HG03520 (cell line): ENCODE measurements around the gene HAPSTR1.

Experiments used
- ATAC-seq: cut with Tn5 transposase; IDR thresholded peaks from one replicate; pipeline ENCODE4 v1.9.1; 2021; ENCODE audit warnings: mild to moderate bottlenecking, moderate library complexity; ENCODE audit not compliant: unreplicated experiment

HAPSTR1 gene

GRCh38 chr16:9095656-9096397 lies 4.4 kb downstream of the HAPSTR1 start:
- no peak for ATAC-seq

- ATAC-seq = no peak
These were observed 5.0 kb downstream of the HAPSTR1 start for GRCh38 chr16:9096416-9096952.

- ATAC-seq = no peak
These were observed 6.1 kb downstream of the HAPSTR1 start for GRCh38 chr16:9097266-9098219.

- ATAC-seq = no peak
These were observed 7.1 kb downstream of the HAPSTR1 start for GRCh38 chr16:9098377-9099090.

GRCh38 chr16:9099131-9099625 lies 7.7 kb downstream of the HAPSTR1 start:
- no peak for ATAC-seq

- ATAC-seq = no peak
These were observed 10.9 kb downstream of the HAPSTR1 start for GRCh38 chr16:9102379-9102778.

- no peak for ATAC-seq
These were observed 11.5 kb downstream of the HAPSTR1 start for GRCh38 chr16:9102943-9103342.

GRCh38 chr16:9103546-9103945 lies 12.1 kb downstream of the HAPSTR1 start:
- ATAC-seq = no peak

GRCh38 chr16:9105189-9105588 lies 13.7 kb downstream of the HAPSTR1 start:
- ATAC-seq = no peak

GRCh38 chr16:9107025-9107970 lies 15.9 kb downstream of the HAPSTR1 start:
- no peak for ATAC-seq

- ATAC-seq = no peak
These were observed 17.8 kb downstream of the HAPSTR1 start for GRCh38 chr16:9109255-9109654.

GRCh38 chr16:9112166-9112843 lies 20.9 kb downstream of the HAPSTR1 start:
- no peak for ATAC-seq

GRCh38 chr16:9112844-9113186 lies 21.4 kb downstream of the HAPSTR1 start:
- no peak for ATAC-seq

- no peak for ATAC-seq
These were observed 22.3 kb downstream of the HAPSTR1 start for GRCh38 chr16:9113707-9114106.

- ATAC-seq = no peak
These were observed 22.7 kb downstream of the HAPSTR1 start for GRCh38 chr16:9114112-9114511.

GRCh38 chr16:9114842-9115241 lies 23.4 kb downstream of the HAPSTR1 start:
- ATAC-seq = no peak

GRCh38 chr16:9115277-9115676 lies 23.8 kb downstream of the HAPSTR1 start:
- no peak for ATAC-seq

GRCh38 chr16:9116141-9116540 lies 24.7 kb downstream of the HAPSTR1 start:
- ATAC-seq = no peak

- no peak for ATAC-seq
These were observed 26.7 kb downstream of the HAPSTR1 start for GRCh38 chr16:9118170-9118569.
